ENCODE measurements around the gene GALNT9.
"Not testable (repeated sequence)": the region's sequence is repeated elsewhere in the genome, so short reads cannot be mapped to it uniquely, and the experiment has no call there.

The GALNT9 gene

GRCh38 chr12:132329036-132329719 lies at the start of gene GALNT9:
TSS of gene GALNT9 (minus strand) at chr12:132329589. CDS start at chr12:132329203, 386 bp downstream.
- TF ChIP-seq CTCF (conservative IDR thresholded peaks at IDR 0.05; ENCODE audit: control insufficient read depth, insufficient read depth, low read depth, low read length): no peak
- H3K4me3 ChIP-seq (ENCODE audit: control insufficient read depth, low read depth, low read length): no peak within 1 kb of the TSS
- DNase-seq (ENCODE audit: low read depth): no peak

GRCh38 chr12:132379057-132379456 lies 49.7 kb upstream of the GALNT9 start:
- DNase-seq (ENCODE audit: low read depth); H3K4me3 ChIP-seq (ENCODE audit: control insufficient read depth, low read depth, low read length): not testable (repeated sequence)

GRCh38 chr12:132377147-132377546 lies 47.8 kb upstream of the GALNT9 start:
- no peak overlapping the region for H3K4me3 ChIP-seq (ENCODE audit: control insufficient read depth, low read depth, low read length)
- TF ChIP-seq CTCF (conservative IDR thresholded peaks at IDR 0.05; ENCODE audit: control insufficient read depth, insufficient read depth, low read depth, low read length): no peak
- no peak for DNase-seq (ENCODE audit: low read depth)

- no peak for TF ChIP-seq CTCF (conservative IDR thresholded peaks at IDR 0.05; ENCODE audit: control insufficient read depth, insufficient read depth, low read depth, low read length)
- no peak for DNase-seq (ENCODE audit: low read depth)
- H3K4me3 ChIP-seq (ENCODE audit: control insufficient read depth, low read depth, low read length): no peak overlapping the region
Observed at GRCh38 chr12:132376464-132376830, 47.1 kb upstream of the GALNT9 start.

GRCh38 chr12:132375747-132376463 lies 46.5 kb upstream of the GALNT9 start:
- no peak for DNase-seq (ENCODE audit: low read depth)
- TF ChIP-seq CTCF (conservative IDR thresholded peaks at IDR 0.05; ENCODE audit: control insufficient read depth, insufficient read depth, low read depth, low read length): no peak
- H3K4me3 ChIP-seq (ENCODE audit: control insufficient read depth, low read depth, low read length): no peak overlapping the region

GRCh38 chr12:132374612-132375445 lies 45.4 kb upstream of the GALNT9 start:
- no peak for DNase-seq (ENCODE audit: low read depth)
- no peak for TF ChIP-seq CTCF (conservative IDR thresholded peaks at IDR 0.05; ENCODE audit: control insufficient read depth, insufficient read depth, low read depth, low read length)
- H3K4me3 ChIP-seq (ENCODE audit: control insufficient read depth, low read depth, low read length): no peak overlapping the region

All from fibroblast of mammary gland (primary cell).